GM12891 (cell line): ENCODE measurements around the gene ZDHHC11.
"Not testable (repeated sequence)": the region's sequence is repeated elsewhere in the genome, so short reads cannot be mapped to it uniquely, and the experiment has no call there.

Source experiments
- PAX5 ChIP-seq: IDR thresholded peaks from 2 replicates; pipeline ENCODE4 v1.6.1; 2011; ENCODE audit warnings: low read length, moderate library complexity, mild to moderate bottlenecking; ENCODE audit not compliant: insufficient read depth, severe bottlenecking
- POLR2A ChIP-seq: IDR thresholded peaks from 2 replicates; pipeline ENCODE4 v1.6.1; 2011; ENCODE audit warnings: low read depth, low read length, control low read depth
- POLR2AphosphoS5 ChIP-seq: IDR thresholded peaks from 2 replicates; pipeline ENCODE4 v1.6.1; 2011; ENCODE audit warnings: low read depth, low read length, control low read depth
- POU2F2 ChIP-seq: IDR thresholded peaks from 2 replicates; pipeline ENCODE4 v1.6.1; 2011; ENCODE audit warnings: low read depth, mild to moderate bottlenecking, control low read depth, low read length, moderate library complexity
- SPI1 ChIP-seq: IDR thresholded peaks from 2 replicates; pipeline ENCODE4 v1.6.1; 2011; ENCODE audit warnings: low read depth, low read length, control low read depth
- TAF1 ChIP-seq: IDR thresholded peaks from 2 replicates; pipeline ENCODE4 v1.6.1; 2011; ENCODE audit warnings: low read depth, low read length, control low read depth

- TF ChIP-seq POLR2A, TAF1, POLR2AphosphoS5, SPI1, PAX5, POU2F2: not testable (repeated sequence)
Measured at GRCh38 chr5:772931-773330, 77.9 kb downstream of the ZDHHC11 start.
